ENCODE results near the gene INPP4A. TPM values are rescaled to one million over a fixed set of nuclear protein-coding genes. Genes with fewer than 3 reads are reported as not detected.

INPP4A gene
- total and polyA plus RNA-seq, 2 donors (not counting 3 experiments of a cell fraction or from before 2014, with no cell fraction given), result 14.9 to 28.8 TPM

- no peak for FAIRE-seq
- Histone ChIP-seq H3K36me3 (ENCODE audit: control insufficient read depth in 2 of 2, extremely low read depth in 1 of 2, insufficient read depth in 2 of 2, low read length in 2 of 2) (no peaks in the 10 kb centered on the region), H3K27me3 (ENCODE audit: control insufficient read depth in 2 of 2, insufficient read depth in 2 of 2, low read length in 2 of 2) (no peaks in the 10 kb centered on the region), H3K27ac (ENCODE audit: insufficient read depth, low read depth, low read length) (no peak overlapping the region), H3K9me1 (replicated peaks; ENCODE audit: control insufficient read depth, extremely low read depth, insufficient read depth, low read length) (no peaks in the 10 kb centered on the region), H3K9me3 (replicated peaks; ENCODE audit: control insufficient read depth, insufficient read depth, low read length) (no peaks in the 10 kb centered on the region), H3K4me1 (ENCODE audit: control insufficient read depth, extremely low read depth, insufficient read depth, low read length) (peaks cover 21% of the 10 kb centered on the region), H3K9ac (replicated peaks; ENCODE audit: extremely low read depth, insufficient read depth, low read length) (no peak overlapping the region), H3K79me2 (ENCODE audit: control insufficient read depth, insufficient read depth, low read length) (peaks cover 43% of the 10 kb centered on the region), H3K4me3 (replicated peaks in 1 of 3; ENCODE audit: insufficient read depth in 1 of 3, low read depth in 1 of 3, low read length in 3 of 3) (no peak overlapping the region), H3K4me2 (ENCODE audit: insufficient read depth, low read length) (no peak overlapping the region), H2AFZ (ENCODE audit: low read depth, low read length) (no peak overlapping the region), H4K20me1 (replicated peaks; ENCODE audit: control insufficient read depth, extremely low read depth, insufficient read depth, low read length) (no peaks in the 10 kb centered on the region)
- TF ChIP-seq GATA2 (IDR thresholded peaks at IDR 0.05; ENCODE audit: insufficient read depth, insufficient read length, low read depth, low read length) (no peak), MAX (IDR thresholded peaks at IDR 0.05; ENCODE audit: insufficient read depth, insufficient read length) (no peak), POLR2A (IDR thresholded peaks at IDR 0.05; ENCODE audit: low read depth, low read length) (no peak), POLR2AphosphoS5 (IDR thresholded peaks at IDR 0.05; ENCODE audit: insufficient read depth, low read depth, low read length) (no peak), JUN (IDR thresholded peaks at IDR 0.05; ENCODE audit: borderline replicate concordance, insufficient read depth, insufficient read length, low read depth) (no peak), CTCF (IDR thresholded peaks at IDR 0.05; ENCODE audit: extremely low read depth in 1 of 2, insufficient read depth in 1 of 2, low read depth in 1 of 2, low read length in 2 of 2) (no peak), EZH2 (IDR thresholded peaks at IDR 0.05; ENCODE audit: borderline replicate concordance, low read depth, low read length, severe bottlenecking) (no peak), MYC (IDR thresholded peaks at IDR 0.05; ENCODE audit: low read depth, low read length) (no peak), FOS (IDR thresholded peaks at IDR 0.05; ENCODE audit: borderline replicate concordance, insufficient read depth, low read length) (no peak)
- ChIA-PET POLR2A (no interaction called here), CTCF (interaction anchor here (1.0 to 3.8 kb wide), 4 partner anchors 17 to 50 kb away, joined by 3 to 18 read pairs (median 5); no protein-coding TSS in a partner anchor)
- intact Hi-C loops (cut with micrococcal nuclease) (no loop called here), dilution Hi-C loops (cut with MboI; ENCODE audit: extremely low pct_ligation_motif_present, low sequenced_read_pairs) (no loop called here)
- DNase-seq (ENCODE audit: low read depth, low spot score), result no peak
- no TSS peak for BruUV-seq (replicated peaks)
These were observed 18.9 kb downstream of the INPP4A start for GRCh38 chr2:98463551-98463971.

All from endothelial cell of umbilical vein (primary cell).